DND-41 (cell line): ENCODE results near the gene STX3.

ENCODE experiments used
- ATAC-seq: fragments of 200-7000 bp; cut with Tn5 transposase; 3 replicates; pipeline ENCODE4 v1.9.1; 2021; ENCODE audit warnings: low read depth; ENCODE audit not compliant: insufficient read depth
- DNase-seq: peaks from one replicate; pipeline ENCODE4 v3.0.0-alpha.2; 2020
- H2AFZ ChIP-seq: 2 replicates; pipeline ENCODE4 v1.6.0; 2012; ENCODE audit warnings: low read depth, low read length
- H3K27ac ChIP-seq: 2 replicates; pipeline ENCODE4 v1.5.1; 2012; ENCODE audit warnings: low read length, inconsistent platforms
- H3K27me3 ChIP-seq: fragments of 200-600 bp; sonication (generic); 2 replicates; pipeline ENCODE4 v1.6.0; 2012; ENCODE audit warnings: low read length, mild to moderate bottlenecking, inconsistent platforms; ENCODE audit not compliant: insufficient read depth, poor library complexity
- H3K36me3 ChIP-seq: 2 replicates; pipeline ENCODE4 v1.5.1; 2012; ENCODE audit warnings: low read length, inconsistent platforms; ENCODE audit not compliant: insufficient read depth
- H3K4me1 ChIP-seq: 2 replicates; pipeline ENCODE4 v1.5.1; 2012; ENCODE audit warnings: mild to moderate bottlenecking, low read length; ENCODE audit not compliant: insufficient read depth
- H3K4me2 ChIP-seq: 2 replicates; pipeline ENCODE4 v1.6.0; 2012; ENCODE audit warnings: mild to moderate bottlenecking, moderate library complexity, low read length, inconsistent platforms; ENCODE audit not compliant: insufficient read depth
- H3K4me3 ChIP-seq, 2 experiments: fragments of 200-600 bp in 1 of 2; shearing (Covaris generic) in 1 of 2; 2 replicates each; pipeline ENCODE4 v1.5.1; 2012 to 2016; ENCODE audit warnings: inconsistent platforms in 2 of 2, low read length in 2 of 2, mild to moderate bottlenecking in 2 of 2, low read depth in 1 of 2, moderate library complexity in 1 of 2
- H3K79me2 ChIP-seq: 2 replicates; pipeline ENCODE4 v1.6.0; 2012; ENCODE audit warnings: low read length, inconsistent platforms; ENCODE audit not compliant: insufficient read depth
- H3K9ac ChIP-seq: 2 replicates; pipeline ENCODE4 v1.6.0; 2012; ENCODE audit warnings: low read depth, mild to moderate bottlenecking, inconsistent platforms, low read length, moderate library complexity
- H3K9me3 ChIP-seq: 2 replicates; pipeline ENCODE4 v1.5.1; 2012; ENCODE audit warnings: low read length, moderate library complexity, mild to moderate bottlenecking, inconsistent platforms; ENCODE audit not compliant: insufficient read depth, severe bottlenecking
- H4K20me1 ChIP-seq: 2 replicates; pipeline ENCODE4 v1.6.0; 2012; ENCODE audit warnings: low read length; ENCODE audit not compliant: insufficient read depth
- CTCF ChIP-seq: IDR thresholded peaks from 2 replicates; pipeline ENCODE4 v1.5.1; 2012; ENCODE audit warnings: borderline replicate concordance, low read length, moderate library complexity, mild to moderate bottlenecking; ENCODE audit not compliant: poor library complexity, severe bottlenecking; ENCODE audit errors: extremely low read depth
- EZH2 ChIP-seq: IDR thresholded peaks from 3 replicates; pipeline ENCODE4 v1.6.1; 2012; ENCODE audit warnings: borderline replicate concordance, low read depth, mild to moderate bottlenecking, moderate library complexity, low read length, inconsistent platforms; ENCODE audit not compliant: severe bottlenecking

STX3 gene

GRCh38 chr11:59770319-59770718 is 15.1 kb downstream of the STX3 start:
- Histone ChIP-seq H3K4me3 (no peak overlapping the region), H3K27ac (no peak overlapping the region), H3K4me2 (no peak overlapping the region), H3K9ac (no peak overlapping the region), H4K20me1 (peaks cover 8% of the 10 kb centered on the region; the same call in 1 of the 2 replicates), H3K9me3 (no peaks in the 10 kb centered on the region), H3K4me1 (peaks cover 16% of the 10 kb centered on the region), H3K27me3 (no peaks in the 10 kb centered on the region), H3K79me2 (no peaks in the 10 kb centered on the region), H2AFZ (no peak overlapping the region), H3K36me3 (no peaks in the 10 kb centered on the region)
- no peak for TF ChIP-seq CTCF
- no peak for TF ChIP-seq EZH2
- ATAC-seq (no peak), DNase-seq (no peak)

- Histone ChIP-seq H3K79me2 (no peaks in the 10 kb centered on the region), H3K4me3 (no peak overlapping the region), H3K4me1 (peaks cover 16% of the 10 kb centered on the region), H2AFZ (no peak overlapping the region), H3K27ac (no peak overlapping the region), H3K36me3 (no peaks in the 10 kb centered on the region), H3K27me3 (no peaks in the 10 kb centered on the region), H3K4me2 (no peak overlapping the region), H4K20me1 (peaks cover 8% of the 10 kb centered on the region; the same call in 1 of the 2 replicates), H3K9ac (no peak overlapping the region), H3K9me3 (no peaks in the 10 kb centered on the region)
- DNase-seq (no peak), ATAC-seq (no peak)
- no peak for TF ChIP-seq CTCF
Observed at GRCh38 chr11:59770869-59771268, 15.7 kb downstream of the STX3 start.

- Histone ChIP-seq H2AFZ (no peak overlapping the region), H3K36me3 (no peaks in the 10 kb centered on the region), H3K4me2 (no peak overlapping the region), H3K4me3 (no peak overlapping the region), H3K27ac (no peak overlapping the region), H3K27me3 (no peaks in the 10 kb centered on the region), H4K20me1 (peaks cover 4% of the 10 kb centered on the region; the same call in 1 of the 2 replicates), H3K79me2 (no peaks in the 10 kb centered on the region), H3K4me1 (peaks cover 14% of the 10 kb centered on the region), H3K9me3 (no peaks in the 10 kb centered on the region), H3K9ac (no peak overlapping the region)
- TF ChIP-seq CTCF = no peak
- no peak for TF ChIP-seq EZH2
- ATAC-seq = no peak
- no peak for DNase-seq
Observed at GRCh38 chr11:59771605-59772004, 16.4 kb downstream of the STX3 start.

- Histone ChIP-seq H2AFZ (no peak overlapping the region), H3K4me3 (no peak overlapping the region), H3K79me2 (no peaks in the 10 kb centered on the region), H3K4me2 (no peak overlapping the region), H4K20me1 (0 out of 2 replicates have a peak, but pooled peaks cover 3% of the 10 kb centered on the region), H3K9me3 (no peaks in the 10 kb centered on the region), H3K27me3 (no peaks in the 10 kb centered on the region), H3K9ac (no peak overlapping the region), H3K36me3 (no peaks in the 10 kb centered on the region), H3K4me1 (peaks cover under 1% of the 10 kb centered on the region; the same call in 1 of the 2 replicates), H3K27ac (no peak overlapping the region)
- ATAC-seq = no peak
- TF ChIP-seq CTCF = no peak
- TF ChIP-seq EZH2 = no peak
- DNase-seq = no peak
Observed at GRCh38 chr11:59773083-59773440, 17.9 kb downstream of the STX3 start.
